ENCODE measurements around the gene XRN2.

Gene XRN2, protein sequence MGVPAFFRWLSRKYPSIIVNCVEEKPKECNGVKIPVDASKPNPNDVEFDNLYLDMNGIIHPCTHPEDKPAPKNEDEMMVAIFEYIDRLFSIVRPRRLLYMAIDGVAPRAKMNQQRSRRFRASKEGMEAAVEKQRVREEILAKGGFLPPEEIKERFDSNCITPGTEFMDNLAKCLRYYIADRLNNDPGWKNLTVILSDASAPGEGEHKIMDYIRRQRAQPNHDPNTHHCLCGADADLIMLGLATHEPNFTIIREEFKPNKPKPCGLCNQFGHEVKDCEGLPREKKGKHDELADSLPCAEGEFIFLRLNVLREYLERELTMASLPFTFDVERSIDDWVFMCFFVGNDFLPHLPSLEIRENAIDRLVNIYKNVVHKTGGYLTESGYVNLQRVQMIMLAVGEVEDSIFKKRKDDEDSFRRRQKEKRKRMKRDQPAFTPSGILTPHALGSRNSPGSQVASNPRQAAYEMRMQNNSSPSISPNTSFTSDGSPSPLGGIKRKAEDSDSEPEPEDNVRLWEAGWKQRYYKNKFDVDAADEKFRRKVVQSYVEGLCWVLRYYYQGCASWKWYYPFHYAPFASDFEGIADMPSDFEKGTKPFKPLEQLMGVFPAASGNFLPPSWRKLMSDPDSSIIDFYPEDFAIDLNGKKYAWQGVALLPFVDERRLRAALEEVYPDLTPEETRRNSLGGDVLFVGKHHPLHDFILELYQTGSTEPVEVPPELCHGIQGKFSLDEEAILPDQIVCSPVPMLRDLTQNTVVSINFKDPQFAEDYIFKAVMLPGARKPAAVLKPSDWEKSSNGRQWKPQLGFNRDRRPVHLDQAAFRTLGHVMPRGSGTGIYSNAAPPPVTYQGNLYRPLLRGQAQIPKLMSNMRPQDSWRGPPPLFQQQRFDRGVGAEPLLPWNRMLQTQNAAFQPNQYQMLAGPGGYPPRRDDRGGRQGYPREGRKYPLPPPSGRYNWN

DNA sequence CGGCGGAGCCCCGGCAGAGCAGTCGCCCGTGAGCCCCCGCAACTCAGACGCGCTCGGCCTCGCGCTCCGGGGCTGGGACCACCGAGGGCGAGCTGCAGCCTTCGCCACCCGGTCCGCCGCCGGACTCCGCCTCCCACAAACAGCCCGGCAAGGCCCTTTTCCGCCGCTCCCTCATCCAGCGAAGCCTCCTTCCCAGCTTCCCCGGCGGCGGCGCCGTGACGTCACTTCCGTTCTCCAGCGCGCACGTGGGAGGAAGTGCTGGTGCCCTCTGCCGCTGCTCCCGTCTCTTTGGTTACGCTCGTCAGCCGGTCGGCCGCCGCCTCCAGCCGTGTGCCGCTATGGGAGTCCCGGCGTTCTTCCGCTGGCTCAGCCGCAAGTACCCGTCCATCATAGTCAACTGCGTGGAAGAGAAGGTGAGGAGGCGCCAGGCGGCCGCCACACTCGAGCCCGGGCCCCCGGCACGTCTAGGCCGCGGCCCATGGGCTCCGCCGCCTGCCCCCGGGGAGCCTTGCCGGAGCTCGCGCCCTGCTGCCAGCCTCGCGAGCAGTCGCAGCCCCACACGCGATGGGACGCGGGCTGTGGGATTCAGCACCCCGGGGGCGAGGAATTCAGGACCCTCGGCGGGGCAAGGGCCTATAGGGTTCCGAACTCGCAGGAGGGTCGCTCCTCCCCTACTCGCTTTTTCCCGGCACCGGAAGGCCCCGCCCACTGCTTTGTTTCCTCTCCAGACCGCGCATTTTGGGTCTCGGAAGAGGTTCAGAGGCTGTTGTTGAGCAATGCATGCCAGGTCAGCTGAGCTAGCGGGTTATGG lies at the start of gene XRN2:
TSS of gene XRN2 (plus strand) at position 271 of the 811 bp plus-strand sequence. CDS start at position 339, 68 bp downstream.
- peak; percentile 94 for DNase-seq (ENCODE audit: low spot score)

DNA sequence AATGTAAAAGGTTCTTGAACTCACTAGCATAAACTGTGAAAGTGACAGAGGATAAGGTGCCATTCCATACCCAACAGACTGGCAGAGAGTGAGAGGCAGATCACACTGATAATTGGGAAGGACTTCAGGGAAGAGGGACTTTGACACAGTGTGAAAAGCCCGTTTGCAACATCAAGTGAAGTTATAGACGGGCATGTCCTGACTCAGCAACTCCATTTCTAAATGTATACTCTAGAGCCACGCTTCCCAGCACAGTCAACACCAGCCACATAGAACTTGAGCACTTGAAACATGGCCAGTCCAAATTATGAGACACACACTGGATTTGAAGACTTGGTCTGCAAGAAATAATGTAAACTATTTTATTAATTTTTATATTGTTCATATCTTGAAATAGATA lies 45.9 kb upstream of the XRN2 start:
- DNase-seq (ENCODE audit: low spot score): no peak

DNA sequence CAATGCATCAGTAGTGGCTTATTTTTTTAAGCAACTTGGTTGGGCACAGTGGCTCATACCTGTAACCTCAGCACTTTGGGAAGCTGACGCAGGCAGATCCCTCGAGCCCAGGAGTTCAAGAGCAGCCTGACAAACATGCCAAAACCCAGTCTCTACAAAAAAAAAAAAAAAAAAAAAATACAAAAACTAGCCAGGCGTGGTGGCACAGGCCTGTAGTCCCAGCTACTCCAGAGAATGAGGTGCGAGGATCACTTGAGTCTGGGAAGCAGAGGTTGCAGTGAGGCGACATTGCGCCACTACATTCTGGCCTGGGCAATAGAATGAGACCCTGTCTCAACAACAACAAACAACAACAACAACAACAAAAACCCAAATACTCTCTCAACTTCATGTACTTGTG lies 44.7 kb upstream of the XRN2 start:
- DNase-seq (ENCODE audit: low spot score): no peak

DNA sequence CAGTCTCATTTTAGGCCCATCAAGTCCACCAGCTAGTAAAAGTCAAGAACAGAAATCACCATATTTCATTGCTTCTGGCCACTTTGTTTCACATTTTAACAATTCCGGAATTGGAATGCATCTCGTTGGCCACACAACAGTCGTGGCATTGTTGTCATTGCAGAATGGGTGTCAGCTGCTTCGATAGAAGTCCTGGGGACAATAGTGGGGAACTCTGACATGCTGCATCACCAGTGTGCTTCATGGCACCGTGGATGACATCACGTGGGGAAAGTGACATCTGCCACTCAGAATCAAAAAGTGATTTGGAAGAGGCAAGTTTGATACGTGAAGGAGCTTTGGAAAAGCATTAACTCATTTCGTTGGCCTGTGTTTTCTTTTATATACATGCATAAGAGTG lies 43.8 kb upstream of the XRN2 start:
- DNase-seq (ENCODE audit: low spot score): no peak

DNA sequence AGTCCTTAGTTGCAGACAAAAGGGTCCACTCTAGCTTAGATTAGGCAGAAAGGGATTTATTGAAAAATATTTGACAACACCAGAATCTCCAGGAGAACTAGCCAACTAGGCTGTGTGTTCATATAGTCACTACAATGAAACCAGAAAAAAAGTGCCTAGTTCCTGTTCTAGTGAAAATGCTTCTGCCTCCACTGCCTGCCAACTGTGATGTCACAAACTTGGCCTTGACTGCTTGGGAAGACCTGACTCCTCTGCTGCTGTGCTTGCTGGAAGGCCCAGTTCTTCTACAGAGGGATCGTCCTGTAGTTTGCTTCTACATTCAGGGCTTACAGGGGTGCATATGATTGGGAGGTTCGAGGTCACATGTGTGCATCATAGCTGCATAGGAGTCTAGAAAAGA lies 40.3 kb upstream of the XRN2 start:
- DNase-seq (ENCODE audit: low spot score): no peak

DNA sequence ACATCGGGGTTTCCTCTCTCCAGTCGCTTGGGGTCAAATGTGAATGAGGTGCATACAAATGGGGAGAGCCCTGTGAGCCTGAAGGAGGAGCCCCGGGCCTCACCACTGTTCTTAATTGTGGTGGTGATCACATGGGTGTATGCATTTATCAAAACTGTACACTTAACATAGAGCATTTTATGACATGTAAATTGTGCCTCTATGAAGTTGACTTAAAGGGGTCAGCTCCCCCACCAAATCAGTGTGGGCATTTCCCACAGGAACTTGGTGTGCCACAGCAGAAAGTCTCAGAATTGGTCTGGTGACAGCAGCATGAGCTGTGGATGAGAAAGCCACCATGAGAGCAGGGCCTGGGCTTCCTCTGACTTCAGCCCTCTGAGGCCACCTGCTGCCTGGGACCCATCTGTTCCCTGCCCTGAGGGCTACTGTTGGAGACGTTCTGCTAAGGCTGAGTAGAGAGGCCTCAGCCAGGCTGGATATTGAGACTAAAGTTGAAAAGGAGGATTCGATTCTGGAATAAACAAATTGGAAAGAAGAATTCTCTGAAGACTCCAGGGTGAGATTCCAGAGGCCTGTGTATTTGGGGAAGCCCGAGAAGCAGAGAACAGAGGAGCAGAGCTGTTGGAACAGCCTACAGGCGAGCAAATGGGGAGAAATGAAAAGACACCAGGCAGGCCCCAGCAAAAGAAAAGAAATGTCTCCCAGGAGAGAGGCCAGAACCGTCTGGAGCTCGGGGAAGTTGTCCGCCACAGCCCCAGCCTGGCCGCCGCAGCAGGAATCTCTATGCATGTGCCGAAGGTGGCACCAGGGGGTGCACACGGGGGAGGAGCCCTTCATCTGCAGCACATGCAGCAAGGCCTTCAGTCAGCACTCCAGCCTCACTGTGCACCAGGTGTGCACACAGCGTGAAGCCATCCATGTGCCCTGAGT lies 37.6 kb upstream of the XRN2 start:
- DNase-seq (ENCODE audit: low spot score): no peak

DNA sequence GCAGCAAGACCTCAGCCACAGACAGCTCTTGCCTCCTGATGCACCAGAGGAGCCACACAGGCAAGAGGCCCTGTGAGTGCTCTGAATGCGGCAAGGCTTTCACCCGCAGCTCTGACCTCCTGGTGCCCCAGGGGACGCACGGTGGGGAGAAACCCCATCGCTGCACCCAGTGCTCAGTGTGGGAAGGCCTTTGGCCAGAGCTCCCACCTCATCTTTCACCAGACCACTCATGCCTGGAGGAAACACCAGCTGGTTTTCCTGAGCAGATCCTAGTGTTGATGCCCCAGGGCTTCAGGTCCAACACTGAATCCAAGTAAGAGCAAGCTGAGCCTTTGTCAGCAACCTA lies 37.0 kb upstream of the XRN2 start:
- DNase-seq (ENCODE audit: low spot score): no peak

DNA sequence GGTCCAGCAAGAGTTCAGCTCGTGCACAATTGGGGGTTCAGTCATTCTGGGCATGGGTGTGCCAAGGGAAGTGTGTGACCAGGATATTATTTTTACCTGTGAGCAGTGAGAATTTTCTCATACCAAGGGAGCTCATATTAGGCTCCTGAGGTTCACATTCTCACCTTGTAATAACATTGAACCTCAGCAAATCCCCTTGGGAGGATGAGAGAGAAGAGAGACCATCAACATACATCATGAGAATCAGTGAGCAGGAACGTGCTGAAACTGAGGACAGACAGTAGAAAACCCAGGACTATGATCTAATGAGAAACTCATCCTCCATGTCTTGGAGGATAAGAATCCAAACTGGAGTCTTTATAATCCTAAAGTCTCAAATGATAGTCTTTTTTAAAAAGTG lies 33.4 kb upstream of the XRN2 start:
- DNase-seq (ENCODE audit: low spot score): no peak

DNA sequence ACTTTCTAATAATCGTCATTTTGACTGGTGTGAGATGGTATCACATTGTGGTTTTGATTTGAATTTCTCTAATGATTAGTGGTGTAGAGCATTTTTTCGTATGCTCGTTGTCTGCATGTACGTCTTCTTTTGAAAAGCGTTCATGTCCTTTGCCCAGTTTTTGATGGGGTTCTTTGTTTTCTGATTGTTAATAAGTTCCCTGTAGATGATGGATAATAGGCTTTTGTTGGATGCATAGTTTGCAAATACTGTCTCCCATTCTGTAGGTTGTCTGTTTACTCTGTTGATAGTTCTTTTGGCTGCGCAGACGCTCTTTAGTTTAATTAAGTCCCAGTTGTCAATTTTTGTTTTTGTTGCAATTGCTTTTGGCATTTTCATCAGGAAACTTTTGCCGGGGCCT lies 32.3 kb upstream of the XRN2 start:
- no peak for DNase-seq (ENCODE audit: low spot score)

DNA sequence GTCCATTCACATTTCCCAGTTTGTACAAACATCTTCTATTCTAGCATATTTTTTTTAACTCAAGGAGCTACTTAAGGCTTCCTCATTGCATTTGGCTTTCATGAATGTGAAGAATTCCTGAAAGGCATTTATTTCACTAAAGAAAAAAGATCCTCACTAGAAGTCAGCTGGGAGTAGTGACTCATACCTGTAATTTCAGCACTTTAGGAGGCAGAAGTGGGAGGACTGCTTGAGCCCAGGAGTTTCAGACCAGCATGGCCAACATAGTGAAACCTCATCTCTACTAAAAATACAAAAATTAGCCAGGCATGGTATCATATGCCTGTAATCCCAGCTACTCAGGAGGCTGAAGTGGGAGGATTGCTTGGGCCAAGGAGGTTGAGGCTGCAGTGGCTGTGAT lies 30.9 kb upstream of the XRN2 start:
- no peak for DNase-seq (ENCODE audit: low spot score)

DNA sequence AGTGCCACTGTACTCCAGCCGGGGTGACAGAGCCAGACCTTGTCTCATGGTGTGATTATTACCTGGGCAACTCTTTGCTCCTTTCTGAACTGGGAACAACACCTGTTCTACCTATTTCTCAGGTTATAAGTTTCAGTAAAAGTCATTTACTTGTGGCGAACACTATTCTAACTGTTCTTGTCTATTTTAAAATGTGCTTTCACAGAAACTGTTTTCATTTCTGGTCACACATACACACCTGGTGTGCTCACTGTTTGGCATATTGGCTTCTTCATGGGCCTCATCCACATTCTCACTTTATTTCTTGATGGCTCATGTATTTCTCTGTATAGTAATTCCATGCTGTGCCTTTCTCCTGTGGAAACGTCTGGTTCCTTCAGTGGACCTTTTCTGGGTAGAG lies 30.5 kb upstream of the XRN2 start:
- DNase-seq (ENCODE audit: low spot score): no peak

DNA sequence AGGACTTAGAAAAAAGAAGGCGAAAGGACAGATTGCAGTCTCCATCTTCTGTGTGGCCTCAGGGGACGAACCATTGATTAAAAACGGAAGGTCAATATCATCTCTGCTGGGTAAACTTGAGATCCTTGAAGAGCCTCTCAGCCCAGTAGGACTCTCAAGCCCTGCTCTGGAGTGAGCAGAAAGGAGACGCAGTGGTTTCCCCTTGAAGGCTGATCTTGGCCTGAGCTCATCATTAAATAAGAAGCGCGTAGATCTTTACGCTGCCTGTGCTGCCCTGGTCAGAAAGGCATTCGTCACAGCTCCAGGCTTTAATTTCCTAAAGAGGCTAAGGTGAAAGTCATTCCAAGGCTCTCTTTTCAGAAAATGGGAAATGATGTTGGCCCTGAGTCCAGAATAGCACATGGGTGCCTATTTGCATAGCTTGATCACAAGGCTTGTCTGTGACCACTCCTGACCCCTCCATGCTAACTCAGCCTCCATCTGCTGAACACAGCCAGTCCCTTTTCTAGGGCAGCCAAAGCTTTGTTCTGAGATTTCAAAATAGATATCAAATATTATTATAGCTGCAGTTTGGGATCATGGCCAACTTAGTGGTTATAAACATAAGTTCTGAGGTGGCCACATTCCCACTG lies 29.3 kb upstream of the XRN2 start:
- DNase-seq (ENCODE audit: low spot score): no peak

DNA sequence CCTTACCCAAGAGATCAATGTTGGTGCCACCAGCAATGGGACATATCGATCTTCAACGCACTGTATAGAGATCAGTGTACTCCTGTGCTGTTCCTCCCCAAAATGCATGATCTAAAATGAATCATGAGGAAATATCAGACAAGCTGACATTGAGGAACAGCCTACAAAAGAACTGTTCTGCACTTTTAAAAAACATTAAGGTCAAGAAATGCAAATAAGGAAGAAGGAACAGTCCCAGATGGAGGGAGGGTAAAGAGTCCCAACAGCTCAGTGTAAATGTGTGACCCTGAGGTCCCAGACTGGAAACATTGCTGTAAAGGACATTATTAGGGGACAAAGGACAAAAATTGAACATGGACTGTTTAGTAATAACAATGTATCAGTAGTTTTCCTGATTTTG lies 24.3 kb upstream of the XRN2 start:
- DNase-seq (ENCODE audit: low spot score): no peak

DNA sequence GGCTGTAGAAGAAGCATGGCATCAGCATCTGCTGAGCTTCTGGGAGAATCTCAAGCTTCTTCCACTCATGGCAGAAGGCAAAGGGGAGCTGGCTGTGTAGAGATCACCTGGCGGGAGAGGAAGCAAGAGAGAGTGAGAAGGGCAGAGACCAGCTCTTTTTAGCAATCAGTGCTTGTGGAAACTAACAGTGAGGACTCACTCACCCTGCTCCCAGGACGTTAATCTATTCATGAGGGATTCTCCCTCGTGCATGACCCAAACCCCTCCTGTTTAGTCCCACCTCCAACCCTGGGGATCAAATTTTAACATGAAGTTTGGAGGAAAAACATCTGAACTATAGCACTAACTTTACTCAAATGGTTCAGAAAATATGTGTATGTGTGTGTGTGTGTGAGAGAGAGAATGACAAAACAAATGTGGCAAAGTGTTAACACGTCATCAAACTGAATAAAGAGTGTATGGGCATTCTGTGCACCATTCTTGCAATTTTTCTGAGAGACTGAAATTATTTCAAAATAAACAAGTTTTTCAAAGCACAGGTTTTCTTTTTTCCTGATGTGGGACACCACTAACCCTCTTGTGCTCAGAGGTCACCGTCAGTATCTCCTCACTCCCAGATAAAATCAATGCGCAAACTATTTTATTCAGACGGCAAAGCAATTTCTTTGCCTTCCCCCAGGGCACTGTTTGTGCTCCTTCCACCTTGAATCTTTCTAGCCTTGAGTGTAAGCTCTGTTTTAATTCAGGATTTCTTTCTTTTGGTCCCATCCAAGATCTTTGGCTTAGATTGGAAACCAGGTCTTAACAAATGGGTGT lies 23.2 kb upstream of the XRN2 start:
- no peak for DNase-seq (ENCODE audit: low spot score)

DNA sequence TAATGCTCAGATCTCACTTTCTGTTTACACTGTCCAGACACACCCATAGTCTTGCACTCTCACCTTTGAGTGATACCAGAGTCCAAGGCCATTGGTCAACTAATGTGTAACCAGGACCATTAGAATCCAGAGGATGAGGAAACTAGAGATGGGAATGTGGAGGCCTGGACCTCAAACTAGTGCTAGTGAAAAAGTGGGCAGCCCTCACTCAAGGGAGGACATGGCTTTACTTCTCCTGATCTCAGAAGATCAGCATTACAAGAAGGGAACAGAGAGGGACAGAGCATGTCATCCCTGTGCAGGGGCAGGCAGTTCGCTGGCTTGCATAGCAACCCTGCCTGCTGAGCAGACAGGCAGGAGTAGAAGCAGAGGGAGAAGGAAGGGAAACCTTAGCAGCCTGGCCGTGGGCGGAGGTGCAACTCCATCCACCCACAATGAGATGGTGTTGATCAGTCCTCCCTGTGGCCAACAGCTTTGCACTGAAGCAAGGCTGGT lies 22.6 kb upstream of the XRN2 start:
- no peak for DNase-seq (ENCODE audit: low spot score)

DNA sequence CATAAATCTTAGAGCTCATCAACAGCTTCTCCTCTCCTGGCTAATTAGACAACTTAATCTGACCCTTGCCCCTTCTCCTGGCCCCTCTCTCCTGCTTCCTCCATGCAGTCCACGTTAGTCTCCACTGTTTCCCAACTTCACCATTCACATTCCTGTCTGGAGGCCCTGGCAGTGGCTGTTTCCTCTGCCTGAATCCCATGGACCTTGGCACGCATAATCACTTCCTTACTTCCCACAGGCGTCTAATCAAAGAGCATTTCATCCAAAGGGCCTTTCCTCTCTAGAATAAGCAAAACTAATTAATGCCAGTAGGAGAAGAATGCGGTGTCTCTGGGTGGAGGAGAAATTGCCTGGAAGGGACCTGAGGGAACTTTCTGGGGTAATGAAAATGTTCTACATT lies 16.4 kb upstream of the XRN2 start:
- no peak for DNase-seq (ENCODE audit: low spot score)

DNA sequence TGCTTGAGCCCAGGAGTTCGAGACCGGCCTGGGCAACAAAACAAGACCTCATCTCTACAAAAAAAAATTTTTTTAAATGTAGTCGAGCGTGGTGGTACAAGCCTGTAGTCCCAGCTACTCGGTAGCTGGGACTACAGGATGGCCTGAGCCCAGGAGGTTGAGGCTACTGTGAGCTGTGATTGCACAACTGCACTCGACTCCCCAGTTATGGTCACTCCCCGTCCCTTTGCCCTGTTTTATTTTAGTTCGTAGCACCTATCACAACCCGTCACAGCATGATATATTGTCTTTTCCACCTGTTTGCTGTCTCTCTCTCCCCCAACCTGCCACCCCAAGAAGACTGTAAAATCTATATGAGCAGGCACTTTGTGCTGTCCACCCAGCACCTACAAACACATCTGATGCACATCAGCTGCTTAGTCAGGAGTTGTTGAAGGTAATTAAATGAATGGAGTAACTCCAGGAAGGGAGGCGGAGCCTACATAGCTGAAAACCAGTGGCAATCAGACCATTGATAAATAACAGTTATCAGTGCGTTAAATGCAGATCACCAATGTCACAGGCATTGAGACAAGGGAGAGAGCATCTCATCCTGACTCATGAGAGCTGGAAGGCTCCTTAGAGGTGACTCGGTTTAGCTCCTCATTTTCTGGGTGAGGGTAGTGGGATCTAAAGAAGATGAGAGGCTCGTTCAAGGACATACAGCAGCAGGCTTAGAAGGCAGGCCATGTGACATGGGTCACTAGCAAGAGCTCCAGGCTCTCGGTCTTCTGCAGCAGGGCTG lies 14.4 kb upstream of the XRN2 start:
- DNase-seq (ENCODE audit: low spot score): no peak

DNA sequence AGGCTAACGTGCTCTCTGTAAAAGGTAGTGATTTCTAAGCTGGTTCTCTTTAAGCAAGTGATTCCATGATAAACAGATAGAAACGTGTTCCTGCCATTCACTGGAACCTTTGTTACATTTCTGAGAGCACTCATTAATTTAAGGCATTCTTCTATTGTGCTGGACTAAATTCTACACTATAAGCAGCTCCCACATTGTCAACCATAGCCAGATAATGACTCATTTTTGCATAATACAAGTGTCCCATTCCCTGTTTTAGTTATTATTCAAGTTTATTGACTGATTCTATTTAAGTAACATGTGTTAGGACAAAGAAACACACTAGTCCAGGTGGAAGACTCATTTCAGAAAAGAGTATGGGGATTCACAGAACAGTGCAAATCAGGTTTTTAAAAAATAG lies 13.5 kb upstream of the XRN2 start:
- no peak for DNase-seq (ENCODE audit: low spot score)

DNA sequence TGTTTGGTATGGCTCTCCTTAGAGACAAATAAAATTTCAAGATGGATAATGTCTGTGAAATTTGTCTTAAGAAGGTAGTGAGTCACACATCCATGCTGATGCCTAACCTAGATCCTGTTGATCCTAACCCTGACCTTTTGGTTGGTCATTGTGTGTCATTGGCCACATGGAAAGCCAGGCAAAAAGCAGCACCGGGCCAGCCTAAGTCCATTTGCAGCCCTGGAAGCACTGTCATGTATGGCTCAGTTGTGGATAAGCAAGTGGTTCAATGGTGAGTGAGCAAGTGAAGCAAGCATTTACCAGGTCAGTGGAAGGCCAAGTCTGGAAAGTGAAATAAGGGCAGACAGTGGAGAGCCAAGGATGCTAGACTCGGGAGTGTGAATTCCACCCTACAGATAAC lies 12.1 kb upstream of the XRN2 start:
- DNase-seq (ENCODE audit: low spot score): no peak
